Adrenal gland (tissue), 5 donors: ENCODE measurements around the gene ABCF1.

Source experiments
- CTCF ChIP-seq, 6 experiments: fragments of 450-650 bp in 4 of 6; fragments of 200-600 bp in 2 of 6; sonication (generic) in 1 of 6; IDR thresholded peaks; 1 replicate in 5 of 6; 2 replicates in 1 of 6; pipeline versions ENCODE4 v1.5.1 to v1.8.0; 2016 to 2021; ENCODE audit warnings: antibody characterized with exemption in 6 of 6, mild to moderate bottlenecking in 2 of 6, moderate library complexity in 1 of 6
- POLR2A ChIP-seq, 2 donors: fragments of 450-650 bp; IDR thresholded peaks; one replicate each; pipeline ENCODE4 v1.6.1; 2017; ENCODE audit warnings: antibody characterized with exemption in 2 of 2, mild to moderate bottlenecking in 2 of 2, moderate library complexity in 1 of 2
- donor health status: DM: no; HTN: no; CAD: no.

- TF ChIP-seq CTCF (IDR thresholded peaks at IDR 0.05) (no peak), POLR2A (IDR thresholded peaks at IDR 0.05) (no peak)
Observed at GRCh38 chr6:30554404-30554803, 16.8 kb upstream of the ABCF1 start.
